NCI-H226 (cell line): ENCODE data around the gene HTT.

ENCODE experiments used
- DNase-seq: peaks from one replicate; pipeline ENCODE4 v3.0.0-alpha.2; 2015

The HTT gene

DNA sequence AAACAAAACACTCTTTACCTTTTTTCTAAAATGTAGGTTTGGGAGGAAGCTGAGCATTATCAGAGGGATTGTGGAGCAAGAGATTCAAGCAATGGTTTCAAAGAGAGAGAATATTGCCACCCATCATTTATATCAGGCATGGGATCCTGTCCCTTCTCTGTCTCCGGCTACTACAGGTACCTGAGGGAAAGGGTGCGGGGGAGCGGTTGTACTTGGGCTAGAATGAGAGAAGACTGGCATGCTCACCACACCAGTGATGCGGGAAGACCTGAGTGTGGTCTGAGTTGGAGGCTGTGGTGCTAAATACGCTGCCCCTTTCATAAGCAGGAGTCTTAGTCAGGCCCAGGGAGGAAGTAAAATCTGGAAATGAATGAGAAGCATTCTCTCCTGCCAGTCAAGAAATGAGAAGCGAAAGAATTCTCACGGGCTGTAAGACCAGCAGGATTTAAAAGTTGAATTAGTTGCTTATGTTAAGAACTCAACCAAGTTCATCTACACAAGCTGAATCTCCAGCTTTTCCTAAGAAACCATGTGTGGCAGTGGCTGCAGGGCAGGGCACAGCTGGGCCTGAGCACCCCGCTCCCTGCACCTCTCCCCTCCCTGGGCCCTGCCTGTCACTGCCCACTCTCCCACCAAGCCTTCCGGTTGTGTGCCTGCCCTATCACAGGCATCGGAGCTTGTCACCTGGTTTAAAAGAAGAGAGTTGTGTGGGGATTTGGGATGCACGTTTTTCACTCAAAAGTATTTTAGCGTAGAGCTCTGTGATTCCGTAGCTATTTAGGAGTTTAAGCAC lies 149.7 kb downstream of the HTT start:
- no peak for DNase-seq

GRCh38 chr4:3225071-3225850 lies 150.8 kb downstream of the HTT start:
- no peak for DNase-seq

- DNase-seq: no peak
These were observed 151.5 kb downstream of the HTT start for GRCh38 chr4:3225936-3226335.

GRCh38 chr4:3226467-3226866 lies 152.0 kb downstream of the HTT start:
- no peak for DNase-seq

DNA sequence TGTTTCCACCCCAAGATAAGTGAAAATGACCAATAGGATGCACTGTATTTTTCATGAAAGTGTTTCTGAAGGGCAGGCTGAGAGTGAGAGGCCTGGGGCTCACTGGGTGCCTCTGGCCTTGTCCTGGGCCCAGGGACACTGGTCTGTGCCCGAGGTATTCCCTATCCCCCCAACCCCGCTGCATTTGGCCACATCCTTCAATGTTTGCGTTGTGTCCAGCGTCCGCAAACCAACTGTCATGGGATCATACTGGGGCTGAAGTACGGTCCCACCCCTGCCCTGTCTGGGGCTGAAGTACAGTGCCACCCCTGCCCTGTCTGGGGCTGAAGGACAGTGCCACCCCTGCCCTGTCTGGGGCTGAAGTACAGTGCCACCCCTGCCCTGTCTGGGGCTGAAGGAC lies 152.5 kb downstream of the HTT start:
- DNase-seq: no peak

- no peak for DNase-seq
These were observed 153.6 kb downstream of the HTT start for GRCh38 chr4:3227878-3228675.

- DNase-seq: no peak
These were observed 154.4 kb downstream of the HTT start for GRCh38 chr4:3228881-3229280.

DNA sequence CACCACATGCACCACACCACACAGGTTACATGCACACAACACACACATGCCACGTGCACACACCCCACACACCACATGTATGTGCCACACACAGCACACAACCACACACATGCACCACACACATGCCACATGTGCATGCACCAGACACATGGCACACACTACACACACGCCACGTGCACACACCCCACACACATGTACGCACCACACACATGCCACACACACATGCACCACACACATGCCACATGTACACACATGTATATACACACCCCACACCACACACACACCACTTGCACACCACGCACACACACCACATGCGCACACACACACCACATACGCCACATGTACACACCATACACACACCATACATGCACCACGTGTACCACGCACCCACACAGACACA lies 154.8 kb downstream of the HTT start:
- DNase-seq: no peak

GRCh38 chr4:3229964-3230363 lies 155.5 kb downstream of the HTT start:
- no peak for DNase-seq

- no peak for DNase-seq
These were observed 157.0 kb downstream of the HTT start for GRCh38 chr4:3231471-3231870.

GRCh38 chr4:3232001-3232400 lies 157.5 kb downstream of the HTT start:
- DNase-seq: no peak

DNA sequence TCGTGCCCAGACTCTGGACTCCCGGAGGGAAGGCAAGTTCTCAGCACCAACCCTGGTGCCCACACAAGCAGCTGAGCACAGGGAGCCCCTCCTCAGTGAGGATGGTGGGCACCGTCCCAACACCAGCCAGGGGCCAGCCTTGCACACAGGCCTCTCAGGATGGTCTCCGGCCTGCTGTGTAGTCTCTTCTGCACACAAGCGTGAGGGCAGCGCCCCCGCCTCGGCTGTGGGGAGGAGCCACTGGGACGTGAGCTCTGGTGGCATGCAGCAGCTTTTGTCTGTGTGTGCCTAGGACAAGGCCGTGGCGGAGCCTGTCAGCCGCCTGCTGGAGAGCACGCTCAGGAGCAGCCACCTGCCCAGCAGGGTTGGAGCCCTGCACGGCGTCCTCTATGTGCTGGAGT lies 158.4 kb downstream of the HTT start:
- DNase-seq: no peak

DNA sequence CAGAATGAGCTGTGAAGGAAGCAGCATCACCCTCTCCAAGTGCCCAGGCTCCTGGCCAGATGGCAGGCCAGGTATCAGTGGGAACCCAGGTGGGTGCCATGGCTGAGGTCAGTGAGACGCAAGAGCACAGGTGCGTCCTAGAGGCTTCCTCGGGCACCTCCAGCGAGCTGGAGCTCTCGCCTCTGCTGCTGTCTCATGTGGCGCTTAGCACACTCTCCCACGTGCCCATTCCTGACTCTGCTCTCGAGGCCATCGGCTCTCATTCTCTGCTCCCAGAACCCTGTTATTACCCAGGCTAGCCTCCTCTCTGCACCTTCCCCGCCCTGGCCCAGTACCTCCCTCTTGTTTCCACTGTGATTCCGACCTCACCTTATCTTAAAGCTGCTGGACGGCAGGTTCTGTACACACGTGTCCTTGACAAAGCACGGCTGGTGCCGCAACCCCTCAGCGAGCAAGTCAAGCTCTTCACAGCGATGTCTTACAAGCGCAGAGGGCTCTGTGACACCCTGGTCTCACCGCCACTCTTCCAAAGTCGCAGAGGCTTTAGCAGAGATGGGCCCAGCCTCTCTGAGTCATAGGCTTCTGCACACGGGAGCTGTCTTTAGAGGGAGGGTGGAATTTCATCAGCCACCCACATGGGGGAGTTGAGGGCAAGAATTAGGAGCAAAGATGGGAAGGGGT lies 159.1 kb downstream of the HTT start:
- no peak for DNase-seq

DNA sequence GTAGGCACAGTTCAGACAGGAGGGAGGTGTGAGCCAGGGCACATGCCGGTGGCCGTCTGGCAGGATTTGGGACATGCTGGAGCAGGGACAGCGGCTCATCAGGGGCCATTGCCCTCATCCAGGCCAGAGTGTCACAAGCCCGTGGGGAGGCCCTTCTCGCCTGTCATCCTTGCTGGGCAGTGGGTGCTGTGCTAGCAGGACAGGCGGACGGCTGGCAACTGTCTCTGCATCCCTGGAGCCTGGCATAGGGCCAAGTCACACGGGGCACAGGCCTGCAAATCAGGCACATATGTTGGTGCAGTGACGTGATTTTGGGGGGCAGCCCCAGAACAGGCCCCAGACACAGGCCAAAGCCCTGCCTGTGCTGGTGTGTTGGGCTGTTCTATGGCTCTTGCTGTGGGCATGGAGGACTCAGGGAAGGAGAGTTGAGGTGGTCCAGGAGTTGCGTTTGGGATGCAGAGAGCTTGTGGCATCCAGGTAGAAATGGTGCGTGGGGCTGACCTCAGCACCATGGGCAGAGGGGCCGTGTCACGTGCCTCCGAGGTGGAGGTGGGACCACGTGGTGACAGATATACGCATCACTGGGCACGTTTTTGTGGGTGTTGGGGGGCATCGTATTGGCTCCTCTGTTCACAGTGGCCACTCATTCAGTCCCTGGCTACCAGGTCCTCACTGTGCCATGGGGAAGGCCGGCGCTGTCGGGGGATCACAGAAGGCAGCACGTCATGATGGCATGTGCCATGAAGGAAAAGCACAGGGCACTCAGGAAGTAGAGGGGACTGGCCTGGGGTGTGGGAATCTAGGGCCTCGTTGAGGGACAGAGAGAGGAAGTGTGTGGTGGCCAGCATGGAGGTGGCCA lies 159.9 kb downstream of the HTT start:
- no peak for DNase-seq

- DNase-seq: no peak
These were observed 160.5 kb downstream of the HTT start for GRCh38 chr4:3235030-3235345.

GRCh38 chr4:3235581-3235980 lies 161.1 kb downstream of the HTT start:
- DNase-seq: no peak

- DNase-seq: no peak
These were observed 161.9 kb downstream of the HTT start for GRCh38 chr4:3236326-3236878.

GRCh38 chr4:3237266-3237665 lies 162.8 kb downstream of the HTT start:
- DNase-seq: no peak

DNA sequence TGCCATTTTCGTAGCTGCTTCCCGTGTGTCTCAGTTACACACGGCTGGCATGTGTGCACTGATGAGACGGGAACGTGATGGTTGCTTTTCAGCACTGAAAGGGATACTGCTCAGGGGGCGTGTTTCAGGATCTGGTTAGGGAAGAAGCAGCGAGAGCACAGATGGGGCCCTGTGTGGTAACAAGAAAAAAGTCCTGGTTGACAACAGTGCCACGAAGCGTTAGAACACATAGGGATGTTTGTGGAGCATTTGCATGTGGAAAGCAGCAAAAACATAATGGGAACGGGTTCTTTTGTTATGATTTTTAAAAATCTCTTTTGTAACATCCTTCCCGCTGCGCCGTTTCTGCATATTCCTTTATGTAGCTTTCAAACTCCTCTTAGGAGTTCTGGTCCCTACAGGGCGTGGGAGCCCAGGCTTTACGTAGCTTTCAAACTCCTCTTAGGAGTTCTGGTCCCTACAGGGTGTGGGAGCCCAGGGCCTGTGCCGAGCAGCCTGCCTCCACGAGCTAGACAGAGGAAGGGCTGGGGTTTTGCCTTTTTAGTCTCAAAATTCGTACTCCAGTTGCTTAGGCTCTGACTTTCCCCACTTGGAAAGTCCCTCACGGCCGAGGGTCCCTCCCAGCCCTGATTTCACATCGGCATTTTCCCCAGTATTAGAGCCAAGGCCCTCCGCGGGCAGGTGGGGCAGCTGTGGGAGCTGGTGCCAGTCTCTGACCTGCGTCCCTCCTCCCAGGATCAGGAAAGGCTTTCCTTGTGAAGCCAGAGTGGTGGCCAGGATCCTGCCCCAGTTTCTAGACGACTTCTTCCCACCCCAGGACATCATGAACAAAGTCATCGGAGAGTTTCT lies 163.5 kb downstream of the HTT start:
- DNase-seq: no peak

GRCh38 chr4:3238721-3239120 lies 164.2 kb downstream of the HTT start:
- no peak for DNase-seq

GRCh38 chr4:3239303-3239702 lies 164.8 kb downstream of the HTT start:
- DNase-seq: no peak
